ENCODE data around the gene ARHGAP27. TPM values are rescaled to one million over a fixed set of nuclear protein-coding genes. Genes with fewer than 3 reads are reported as not detected.

Gene ARHGAP27
- total and polyA plus RNA-seq, 2 experiments from 2014 or later: 5.6 to 17.7 TPM

DNA sequence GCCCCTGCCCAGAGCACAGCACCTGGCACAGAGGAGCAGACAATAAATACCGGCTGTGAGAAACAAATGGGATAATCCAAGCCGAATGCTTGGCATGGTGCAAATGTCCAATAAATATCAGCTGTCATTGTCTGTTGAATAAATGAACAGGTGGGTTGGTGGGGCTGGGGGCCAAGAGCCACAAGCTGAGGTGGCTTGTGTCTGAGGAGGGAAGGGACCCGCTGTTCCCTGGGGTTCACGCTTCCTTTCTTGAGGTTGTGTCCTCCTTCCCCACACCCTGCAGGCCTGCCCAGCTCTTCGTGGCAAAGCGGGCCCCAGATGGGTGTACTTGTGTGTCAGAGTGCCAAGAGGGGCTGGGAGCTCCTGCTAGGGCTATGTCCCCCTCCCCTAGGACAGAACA, 38.6 kb downstream of the ARHGAP27 start:
- no peaks in the 10 kb centered on the region for H3K9me3 ChIP-seq (ENCODE audit: low read depth)
- DNase-seq (ENCODE audit: low read depth in 1 of 2, low spot score in 1 of 2): no peak
- TF ChIP-seq, protein P1, sequence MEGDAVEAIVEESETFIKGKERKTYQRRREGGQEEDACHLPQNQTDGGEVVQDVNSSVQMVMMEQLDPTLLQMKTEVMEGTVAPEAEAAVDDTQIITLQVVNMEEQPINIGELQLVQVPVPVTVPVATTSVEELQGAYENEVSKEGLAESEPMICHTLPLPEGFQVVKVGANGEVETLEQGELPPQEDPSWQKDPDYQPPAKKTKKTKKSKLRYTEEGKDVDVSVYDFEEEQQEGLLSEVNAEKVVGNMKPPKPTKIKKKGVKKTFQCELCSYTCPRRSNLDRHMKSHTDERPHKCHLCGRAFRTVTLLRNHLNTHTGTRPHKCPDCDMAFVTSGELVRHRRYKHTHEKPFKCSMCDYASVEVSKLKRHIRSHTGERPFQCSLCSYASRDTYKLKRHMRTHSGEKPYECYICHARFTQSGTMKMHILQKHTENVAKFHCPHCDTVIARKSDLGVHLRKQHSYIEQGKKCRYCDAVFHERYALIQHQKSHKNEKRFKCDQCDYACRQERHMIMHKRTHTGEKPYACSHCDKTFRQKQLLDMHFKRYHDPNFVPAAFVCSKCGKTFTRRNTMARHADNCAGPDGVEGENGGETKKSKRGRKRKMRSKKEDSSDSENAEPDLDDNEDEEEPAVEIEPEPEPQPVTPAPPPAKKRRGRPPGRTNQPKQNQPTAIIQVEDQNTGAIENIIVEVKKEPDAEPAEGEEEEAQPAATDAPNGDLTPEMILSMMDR (IDR thresholded peaks at IDR 0.05; ENCODE audit: low read depth, low read length): no peak
- no peak overlapping the region for H3K27ac ChIP-seq
- no peaks in the 10 kb centered on the region for H3K27me3 ChIP-seq
- no peak overlapping the region for H3K4me3 ChIP-seq
- no peaks in the 10 kb centered on the region for H3K36me3 ChIP-seq
- H3K4me1 ChIP-seq (ENCODE audit: low read depth): peaks cover 3% of the 10 kb centered on the region

DNA sequence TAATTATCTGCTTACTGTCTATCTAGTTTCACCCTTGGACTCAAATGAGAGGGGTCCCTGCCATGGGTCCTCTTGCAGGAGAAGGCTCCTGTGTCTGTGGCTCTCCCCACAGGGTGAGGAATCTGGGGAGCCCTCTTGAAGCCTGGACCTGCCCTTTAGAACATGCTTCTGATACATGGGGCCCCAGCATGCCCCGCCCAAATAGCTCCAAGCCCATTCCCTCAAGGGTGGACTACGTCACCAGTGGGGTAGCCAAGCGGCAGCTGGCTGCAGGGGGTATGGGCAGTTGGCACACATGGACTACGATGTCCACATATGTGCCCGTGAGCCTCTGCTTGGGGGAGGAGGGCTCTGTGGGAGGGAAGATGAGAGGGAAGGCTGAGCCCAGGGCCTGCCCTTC, 39.3 kb downstream of the ARHGAP27 start:
- H3K36me3 ChIP-seq: no peaks in the 10 kb centered on the region
- TF ChIP-seq, protein P1 (IDR thresholded peaks at IDR 0.05; ENCODE audit: low read depth, low read length): no peak
- no peak for DNase-seq (ENCODE audit: low read depth in 1 of 2, low spot score in 1 of 2)

DNA sequence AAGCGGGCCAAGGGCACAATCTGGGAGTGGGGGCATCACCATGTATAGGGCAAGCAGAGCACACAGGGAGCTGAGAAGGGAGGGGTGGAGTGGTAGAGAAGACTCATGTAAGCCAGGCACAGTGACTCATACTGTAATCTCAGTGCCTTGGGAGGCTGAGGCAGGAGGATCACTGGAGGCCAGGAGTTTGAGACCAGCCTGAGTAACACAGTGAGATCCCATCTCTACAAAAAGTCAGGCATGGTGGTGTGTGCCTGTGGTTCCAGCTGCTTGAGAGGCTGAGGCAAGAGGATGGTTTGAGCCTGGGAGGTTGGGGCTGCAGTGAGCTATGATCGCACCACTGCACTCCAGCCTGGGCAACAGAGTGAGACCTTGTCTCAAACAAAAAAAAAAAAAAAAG, 40.8 kb downstream of the ARHGAP27 start:
- Histone ChIP-seq H3K4me1 (ENCODE audit: low read depth) (no peaks in the 10 kb centered on the region), H3K27ac (no peak overlapping the region), H3K27me3 (no peaks in the 10 kb centered on the region), H3K9me3 (ENCODE audit: low read depth) (no peaks in the 10 kb centered on the region), H3K36me3 (no peaks in the 10 kb centered on the region), H3K4me3 (no peak overlapping the region)
- TF ChIP-seq, protein P1 (IDR thresholded peaks at IDR 0.05; ENCODE audit: low read depth, low read length): no peak
- no peak for DNase-seq (ENCODE audit: low read depth in 1 of 2, low spot score in 1 of 2)

More for the DNA sequence above, 39.3 kb downstream of the ARHGAP27 start:
- H3K27me3 ChIP-seq: no peaks in the 10 kb centered on the region
- H3K4me1 ChIP-seq (ENCODE audit: low read depth): no peaks in the 10 kb centered on the region
- H3K9me3 ChIP-seq (ENCODE audit: low read depth): no peaks in the 10 kb centered on the region
- no peak overlapping the region for H3K4me3 ChIP-seq
- no peak overlapping the region for H3K27ac ChIP-seq

DNA sequence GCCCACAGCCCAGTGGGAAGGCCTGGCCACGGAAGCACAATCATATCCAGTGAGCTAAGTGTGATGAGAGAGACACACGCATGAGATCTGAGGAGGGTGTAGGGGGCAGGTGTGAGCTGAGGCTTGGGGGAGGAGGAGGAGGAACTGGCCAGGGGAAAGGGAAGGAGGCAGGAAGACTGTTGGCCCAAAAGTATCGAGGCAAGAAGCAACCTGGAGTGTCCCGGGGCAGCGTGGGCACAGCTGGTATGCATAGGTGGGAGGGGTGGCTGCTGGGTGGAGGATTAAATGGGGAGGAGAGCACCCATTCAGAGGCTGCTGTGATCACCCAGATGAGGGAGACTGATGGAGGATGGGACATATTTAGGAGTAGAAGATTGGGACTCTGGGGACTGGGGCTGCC, 41.4 kb downstream of the ARHGAP27 start:
- TF ChIP-seq, protein P1 (IDR thresholded peaks at IDR 0.05; ENCODE audit: low read depth, low read length): no peak
- H3K9me3 ChIP-seq (ENCODE audit: low read depth): no peaks in the 10 kb centered on the region
- no peak overlapping the region for H3K4me3 ChIP-seq
- no peaks in the 10 kb centered on the region for H3K27me3 ChIP-seq
- H3K4me1 ChIP-seq (ENCODE audit: low read depth): no peaks in the 10 kb centered on the region
- H3K36me3 ChIP-seq: no peaks in the 10 kb centered on the region
- no peak overlapping the region for H3K27ac ChIP-seq
- DNase-seq (ENCODE audit: low read depth in 1 of 2, low spot score in 1 of 2): no peak

DNA sequence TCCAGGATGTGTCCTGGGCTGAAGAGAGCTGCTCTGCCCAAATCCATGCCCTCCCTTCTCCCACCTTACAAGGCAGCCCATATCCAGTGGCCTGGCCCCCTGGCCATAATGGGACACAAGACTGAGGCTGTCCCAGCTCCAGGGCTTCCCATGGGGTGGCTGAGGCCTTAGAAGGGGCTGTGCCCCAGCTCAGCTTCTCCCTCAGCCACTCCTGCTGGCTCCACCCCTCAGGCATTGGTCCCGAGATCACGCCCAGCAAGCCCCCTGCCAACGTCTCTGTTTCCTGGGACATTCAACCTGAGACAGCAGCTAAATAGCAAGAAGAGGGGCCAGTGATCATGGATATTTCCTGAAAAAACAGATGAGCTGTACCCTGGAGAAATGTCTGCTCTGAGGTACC, 43.3 kb downstream of the ARHGAP27 start:
- no peaks in the 10 kb centered on the region for H3K36me3 ChIP-seq
- no peaks in the 10 kb centered on the region for H3K9me3 ChIP-seq (ENCODE audit: low read depth)
- no peak overlapping the region for H3K27ac ChIP-seq
- H3K4me1 ChIP-seq (ENCODE audit: low read depth): no peaks in the 10 kb centered on the region
- no peak overlapping the region for H3K4me3 ChIP-seq
- TF ChIP-seq, protein P1 (IDR thresholded peaks at IDR 0.05; ENCODE audit: low read depth, low read length): no peak
- no peak for DNase-seq (ENCODE audit: low read depth in 1 of 2, low spot score in 1 of 2)
- H3K27me3 ChIP-seq: no peaks in the 10 kb centered on the region
